VCaP (cell line): ENCODE data around the gene FGF11.

ENCODE experiments used
- H3K27ac ChIP-seq: fragments of 450-650 bp; 2 replicates; pipeline ENCODE4 v1.5.1; 2017
- CTCF ChIP-seq: fragments of 450-650 bp; conservative IDR thresholded peaks from 2 replicates; pipeline ENCODE4 v1.5.1; 2017; ENCODE audit warnings: mild to moderate bottlenecking, moderate library complexity

Gene FGF11

GRCh38 chr17:7462474-7463371, 23.4 kb downstream of the FGF11 start:
- no peak overlapping the region for H3K27ac ChIP-seq
- TF ChIP-seq CTCF: no peak

GRCh38 chr17:7463372-7463846, 24.1 kb downstream of the FGF11 start:
- no peak overlapping the region for H3K27ac ChIP-seq
- no peak for TF ChIP-seq CTCF

GRCh38 chr17:7464081-7464480, 24.8 kb downstream of the FGF11 start:
- no peak for TF ChIP-seq CTCF
- no peak overlapping the region for H3K27ac ChIP-seq

GRCh38 chr17:7465597-7466275, 26.4 kb downstream of the FGF11 start:
- TF ChIP-seq CTCF: no peak
- H3K27ac ChIP-seq: no peak overlapping the region

- TF ChIP-seq CTCF: no peak
- no peak overlapping the region for H3K27ac ChIP-seq
Measured at GRCh38 chr17:7466318-7466638, 27.0 kb downstream of the FGF11 start.

- H3K27ac ChIP-seq: no peak overlapping the region
- TF ChIP-seq CTCF: no peak
Measured at GRCh38 chr17:7466639-7467341, 27.5 kb downstream of the FGF11 start.

- TF ChIP-seq CTCF: no peak
- H3K27ac ChIP-seq: no peak overlapping the region
Measured at GRCh38 chr17:7467498-7467897, 28.2 kb downstream of the FGF11 start.
